HG02759 (cell line): ENCODE measurements around the gene MAP4K4.
A peak's percentile ranks its signal among the peaks of the same experiment; 100 is the strongest.

Experiments used
- ATAC-seq: cut with Tn5 transposase; IDR thresholded peaks from one replicate; pipeline ENCODE4 v1.9.1; 2021; ENCODE audit warnings: mild to moderate bottlenecking, moderate library complexity; ENCODE audit not compliant: unreplicated experiment

MAP4K4 gene

DNA sequence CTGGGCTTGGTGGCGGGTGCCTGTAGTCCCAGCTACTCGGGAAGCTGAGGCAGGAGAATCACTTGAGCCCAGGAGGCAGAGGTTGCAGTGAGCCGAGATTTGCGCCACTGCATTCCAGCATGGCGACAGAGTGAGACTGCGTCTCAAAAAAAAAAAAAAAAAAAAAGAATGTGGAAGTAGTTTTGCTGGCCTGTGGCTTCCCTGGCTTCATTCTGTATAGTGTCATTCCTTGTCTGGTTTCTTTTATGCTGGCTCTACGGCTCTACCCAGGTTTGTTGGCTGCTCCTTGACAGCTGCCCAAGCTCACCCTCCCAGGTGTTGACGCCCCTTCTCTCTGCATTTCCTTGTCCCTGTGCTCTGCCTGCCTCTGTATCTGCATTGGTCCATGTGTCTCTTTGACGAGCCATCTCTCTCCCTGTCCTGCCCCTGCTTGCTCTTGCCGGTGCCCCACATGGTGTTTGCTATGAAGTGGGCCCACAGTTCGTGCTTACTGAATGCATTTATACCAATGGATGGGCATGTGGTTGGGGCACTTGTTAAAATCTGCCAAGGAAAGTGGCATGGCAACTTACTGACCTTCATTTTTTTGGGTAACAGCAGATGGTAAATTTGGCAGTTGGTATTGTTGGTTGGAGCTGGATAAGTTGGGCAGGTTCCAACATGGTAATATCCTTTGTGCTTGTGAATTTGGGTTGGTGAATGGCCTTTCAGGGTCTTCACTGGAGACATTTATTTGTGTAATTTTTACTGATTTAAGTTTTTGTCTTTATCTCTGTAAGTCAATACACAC, 113.9 kb downstream of the MAP4K4 start:
- no peak for ATAC-seq

DNA sequence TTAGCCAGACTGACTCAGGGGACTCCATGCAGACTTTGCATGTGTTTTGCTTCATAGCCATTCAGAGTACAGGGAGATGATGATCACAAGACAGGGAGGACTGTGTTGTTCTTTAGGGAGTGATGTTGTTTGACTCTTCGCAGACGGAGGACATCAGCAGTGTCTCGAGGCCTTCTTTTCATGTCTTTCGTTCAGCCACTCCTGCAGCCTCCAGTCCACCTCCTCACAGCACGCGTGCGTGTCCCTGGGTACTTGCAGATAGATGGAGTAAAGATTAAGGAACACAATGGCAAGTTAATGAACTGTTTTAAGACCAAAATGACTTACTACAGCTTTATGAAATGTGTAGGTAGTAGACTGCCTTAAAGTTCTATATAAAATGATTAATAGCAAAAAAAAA, 114.7 kb downstream of the MAP4K4 start:
- ATAC-seq, result no peak

- no peak for ATAC-seq
Observed at GRCh38 chr2:101814752-101815151, 117.2 kb downstream of the MAP4K4 start.

- no peak for ATAC-seq
Observed at GRCh38 chr2:101815154-101815553, 117.6 kb downstream of the MAP4K4 start.

DNA sequence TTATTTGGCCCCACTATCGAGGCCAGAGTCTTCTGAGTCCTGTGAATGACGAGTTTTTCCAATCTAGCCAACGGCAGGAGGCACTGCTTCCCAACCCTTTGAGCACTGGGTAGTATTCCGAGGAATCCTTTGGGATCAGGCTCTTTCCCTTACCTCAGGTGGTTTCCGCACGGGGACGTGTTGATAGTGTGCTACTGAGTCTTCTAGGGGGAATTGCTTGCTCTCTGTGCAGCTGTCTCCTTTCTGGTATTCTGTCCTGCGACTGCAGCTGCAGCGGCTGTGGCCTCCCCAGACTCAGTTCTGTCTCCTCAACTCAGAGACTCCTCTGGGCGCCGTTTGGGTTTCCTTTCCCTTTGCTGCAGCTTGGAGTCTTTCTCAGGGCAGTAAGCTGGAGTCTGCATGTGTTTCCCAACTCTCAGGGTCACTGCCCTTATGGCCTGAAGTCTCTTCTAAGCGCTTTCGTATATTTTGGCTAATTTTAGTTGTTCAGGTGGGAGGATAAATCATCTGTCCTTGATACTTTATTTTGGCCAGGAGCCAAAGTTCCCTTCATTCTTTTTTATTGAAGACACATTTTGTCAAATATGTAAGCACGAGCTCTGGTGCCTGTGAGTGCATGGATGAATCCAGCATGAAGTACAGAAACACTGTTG, 118.4 kb downstream of the MAP4K4 start:
- ATAC-seq, result no peak

GRCh38 chr2:101816598-101816997, 119.1 kb downstream of the MAP4K4 start:
- no peak for ATAC-seq

- no peak for ATAC-seq
Observed at GRCh38 chr2:101817481-101817880, 120.0 kb downstream of the MAP4K4 start.

DNA sequence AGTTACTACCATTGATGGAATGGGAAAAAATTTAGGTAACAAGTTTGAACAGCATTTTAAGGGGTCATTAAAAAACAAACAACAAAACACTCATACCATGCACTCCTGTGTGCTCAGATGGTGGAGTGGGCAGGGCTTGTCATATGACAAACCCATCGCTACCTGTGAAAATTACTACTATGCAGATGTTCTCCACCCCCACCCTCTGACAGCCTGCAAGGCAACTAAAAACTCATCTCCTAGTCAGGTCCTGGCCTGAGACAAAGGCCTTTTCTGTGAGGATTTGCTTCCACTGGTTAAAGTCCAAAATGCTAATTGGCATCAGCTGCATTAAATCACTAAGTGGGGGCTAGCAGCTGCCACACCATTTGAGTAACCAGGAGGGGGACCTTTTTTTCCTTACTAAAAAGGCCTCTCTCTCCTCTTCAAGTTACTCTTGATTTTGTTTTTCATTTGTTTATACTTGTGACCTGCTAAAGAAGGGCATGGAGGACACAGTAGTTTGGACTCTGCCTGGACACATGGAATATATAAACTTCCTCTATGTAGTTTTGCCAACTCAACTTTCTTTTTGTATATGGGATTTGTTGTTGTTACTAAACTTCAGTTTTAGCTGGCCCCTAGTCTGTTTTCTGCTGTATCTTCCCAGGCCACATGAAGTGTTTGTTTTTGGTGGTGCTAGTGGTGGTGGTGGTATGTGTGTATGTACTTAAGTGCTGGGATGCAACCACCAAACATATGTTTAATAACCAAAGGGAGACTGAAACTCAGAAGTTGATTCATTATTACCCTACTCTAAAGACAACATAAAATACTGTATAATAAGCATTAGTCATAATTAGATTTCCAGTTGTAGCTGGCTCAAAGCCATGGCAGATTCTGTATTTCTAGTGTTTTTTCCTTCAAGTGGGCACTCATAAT, 121.3 kb downstream of the MAP4K4 start:
- ATAC-seq, result no peak

- ATAC-seq, result no peak
Observed at GRCh38 chr2:101820519-101820918, 123.0 kb downstream of the MAP4K4 start.

- no peak for ATAC-seq
Observed at GRCh38 chr2:101821059-101821805, 123.7 kb downstream of the MAP4K4 start.

- ATAC-seq, result no peak
Observed at GRCh38 chr2:101821828-101822458, 124.4 kb downstream of the MAP4K4 start.

DNA sequence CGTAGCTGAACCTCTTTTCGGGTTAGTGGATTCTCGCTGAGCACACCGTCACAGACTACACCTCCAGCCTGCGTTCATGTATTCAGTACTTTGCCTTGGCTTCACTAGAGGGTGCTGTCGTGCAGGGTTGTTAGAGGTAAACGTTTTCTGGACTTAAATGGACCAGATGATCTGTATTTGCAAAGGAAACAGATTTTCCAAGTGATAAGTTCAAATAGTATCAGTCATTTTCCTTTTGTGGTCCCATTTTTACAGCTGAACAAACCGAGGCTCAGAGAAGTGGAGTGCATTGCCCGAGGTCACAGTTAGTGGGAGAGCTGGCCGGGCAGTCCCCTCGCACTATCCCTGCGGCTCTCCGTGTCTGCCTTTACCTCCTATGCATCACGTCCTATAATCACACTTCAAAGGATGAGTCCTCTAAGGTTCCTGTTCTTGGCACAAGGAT, 125.9 kb downstream of the MAP4K4 start:
- ATAC-seq, result no peak

- ATAC-seq, result no peak
Observed at GRCh38 chr2:101823859-101824258, 126.4 kb downstream of the MAP4K4 start.

- no peak for ATAC-seq
Observed at GRCh38 chr2:101826716-101827115, 129.2 kb downstream of the MAP4K4 start.

GRCh38 chr2:101827246-101827645, 129.7 kb downstream of the MAP4K4 start:
- no peak for ATAC-seq

GRCh38 chr2:101828257-101828656, 130.8 kb downstream of the MAP4K4 start:
- no peak for ATAC-seq

DNA sequence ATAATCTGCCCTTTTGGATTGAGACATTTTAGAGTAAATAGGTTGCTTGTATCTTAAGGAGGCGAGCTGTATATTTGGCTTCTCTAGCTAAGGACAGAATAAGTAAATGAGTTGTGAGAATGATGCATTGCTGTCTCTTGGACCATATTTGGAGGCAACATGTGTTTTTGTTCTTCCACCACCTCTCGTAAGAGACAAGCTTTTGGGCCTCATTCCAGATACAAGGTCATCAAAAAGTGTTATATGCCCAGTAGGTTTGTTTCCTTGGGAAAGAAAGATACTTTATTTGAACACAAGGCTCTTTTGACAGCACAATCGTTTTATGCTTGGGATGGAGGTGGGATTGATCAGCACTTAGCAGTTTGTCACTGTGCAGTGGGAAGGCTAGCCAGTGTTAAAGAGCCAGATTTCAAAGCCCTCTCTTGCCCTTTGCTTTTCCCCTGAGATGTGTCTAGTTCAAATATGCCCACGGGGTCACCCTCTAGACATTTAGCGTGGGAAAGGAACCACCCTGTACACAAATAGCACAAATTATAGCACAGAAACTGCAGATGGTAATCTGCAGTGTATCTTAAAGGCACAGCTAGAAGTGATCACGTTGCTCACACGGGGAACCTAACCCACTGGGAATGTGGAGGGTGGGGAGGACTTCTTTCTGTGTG, 131.3 kb downstream of the MAP4K4 start:
- ATAC-seq, result no peak

DNA sequence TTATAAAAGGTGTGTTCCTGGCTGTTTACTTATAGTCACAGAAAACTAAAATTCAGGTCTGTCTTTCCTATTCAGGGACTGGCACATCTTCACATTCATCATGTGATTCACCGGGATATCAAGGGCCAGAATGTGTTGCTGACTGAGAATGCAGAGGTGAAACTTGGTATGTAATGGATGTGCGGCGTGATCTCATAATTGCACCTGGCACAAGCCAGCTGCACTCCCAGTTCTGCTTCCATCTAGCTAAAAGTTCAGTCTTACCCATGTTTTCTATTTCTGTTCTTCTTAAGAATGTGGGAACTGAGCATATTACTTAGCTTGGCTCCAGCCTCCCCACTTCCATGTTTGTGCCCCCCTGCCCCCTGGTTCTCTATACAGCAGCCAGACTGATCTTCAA, 131.9 kb downstream of the MAP4K4 start:
- no peak for ATAC-seq

DNA sequence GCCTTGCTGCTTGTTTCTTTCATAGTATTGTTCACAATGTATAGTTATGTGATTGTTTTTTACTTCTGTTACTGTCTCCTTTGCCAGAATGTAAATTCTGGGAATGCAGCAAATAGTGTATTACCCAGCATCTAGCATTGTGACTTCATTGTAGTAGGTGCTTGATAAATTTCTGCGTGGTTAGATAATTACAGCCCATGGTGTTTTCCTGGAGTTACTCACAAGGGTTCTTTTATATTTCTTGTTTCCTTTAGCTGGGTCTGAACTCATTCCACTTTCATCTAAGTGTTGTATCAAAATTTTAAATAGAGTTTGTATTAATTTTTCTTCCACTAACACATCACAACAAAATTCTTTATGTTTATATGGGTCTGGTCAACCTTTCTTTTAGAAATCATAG, 132.6 kb downstream of the MAP4K4 start:
- ATAC-seq, result no peak

DNA sequence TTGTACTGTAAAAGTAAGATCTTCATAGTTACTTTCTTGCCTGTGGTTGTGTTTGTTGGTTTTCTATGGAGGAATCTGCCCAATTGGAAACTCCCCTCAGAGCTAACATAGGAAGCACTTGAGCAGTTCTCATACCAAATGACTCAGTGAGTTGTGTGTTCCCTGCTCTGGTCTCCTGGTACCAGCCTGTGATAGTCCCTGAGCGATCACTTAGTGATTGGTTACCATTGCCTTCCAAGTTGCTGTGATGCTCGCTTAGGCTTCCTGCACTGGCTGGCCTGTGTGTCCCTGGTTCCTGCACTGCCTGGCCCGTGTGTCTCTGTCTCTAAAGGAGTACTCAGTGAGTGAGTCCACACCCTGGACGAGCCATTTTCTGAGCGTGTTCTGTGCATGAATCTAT, 133.0 kb downstream of the MAP4K4 start:
- peak; percentile 55 for ATAC-seq
